ENCODE results near the gene ANO4.
"Not testable (repeated sequence)": the region's sequence is repeated elsewhere in the genome, so short reads cannot be mapped to it uniquely, and the experiment has no call there.

Gene ANO4

DNA sequence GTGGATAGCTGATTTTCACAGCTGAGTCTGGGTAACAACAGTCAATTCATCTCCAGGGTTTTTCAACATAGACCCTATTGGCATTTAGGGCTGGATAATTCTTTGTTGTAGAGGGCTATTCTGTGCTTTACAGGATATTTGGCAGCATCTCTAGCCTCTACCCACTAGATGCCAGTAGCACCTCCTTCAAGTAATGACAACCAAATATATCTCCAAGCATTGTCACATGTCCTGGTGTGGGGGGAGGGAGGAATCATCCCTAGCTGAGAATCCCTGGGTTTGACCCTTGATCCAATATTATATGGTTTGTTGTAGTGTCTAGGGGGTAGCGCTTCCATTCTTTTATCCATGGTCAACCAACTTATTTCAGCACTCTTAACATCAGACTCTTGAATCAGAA lies 157.2 kb downstream of the ANO4 start:
- no peak for DNase-seq (ENCODE audit: low spot score)

DNA sequence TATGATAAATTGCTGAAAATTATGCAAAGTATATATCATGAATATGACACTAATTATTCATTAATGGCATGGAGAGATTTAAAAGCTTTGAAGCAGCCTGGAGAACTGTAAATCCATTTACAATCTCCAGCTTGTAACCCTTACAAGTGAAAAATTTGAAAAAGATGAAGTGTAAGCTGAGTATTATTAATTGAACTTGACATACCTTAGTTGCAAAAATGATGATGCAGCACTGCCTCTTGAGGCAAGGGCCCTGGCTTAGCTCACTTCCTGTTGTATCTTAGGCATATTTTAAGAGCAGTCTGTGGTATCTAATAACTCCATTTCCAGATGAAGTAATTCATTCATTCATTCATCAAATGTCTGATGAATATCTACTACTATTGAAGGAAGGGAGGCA lies 158.6 kb downstream of the ANO4 start:
- DNase-seq (ENCODE audit: low spot score), result peak; percentile 20

DNA sequence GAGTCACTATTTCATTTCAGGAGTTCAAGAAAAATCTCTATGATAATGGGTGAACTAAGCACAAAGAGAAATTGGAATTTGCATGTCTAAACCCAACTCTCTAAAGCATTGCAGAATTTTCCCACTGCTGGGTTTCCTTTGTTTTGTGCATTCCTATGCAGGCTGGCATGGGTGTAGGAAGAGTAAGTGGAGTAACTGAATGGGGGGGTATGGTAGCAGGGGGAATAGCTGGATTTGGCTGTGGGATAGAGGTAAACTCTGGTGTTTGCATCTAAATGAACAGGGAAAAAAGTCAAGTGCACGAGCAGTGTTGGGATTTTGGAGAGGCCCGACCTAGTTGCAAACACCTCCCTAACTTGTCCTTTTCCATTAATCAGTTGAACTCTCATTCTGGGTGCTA lies 159.1 kb downstream of the ANO4 start:
- no peak for DNase-seq (ENCODE audit: low spot score)

DNA sequence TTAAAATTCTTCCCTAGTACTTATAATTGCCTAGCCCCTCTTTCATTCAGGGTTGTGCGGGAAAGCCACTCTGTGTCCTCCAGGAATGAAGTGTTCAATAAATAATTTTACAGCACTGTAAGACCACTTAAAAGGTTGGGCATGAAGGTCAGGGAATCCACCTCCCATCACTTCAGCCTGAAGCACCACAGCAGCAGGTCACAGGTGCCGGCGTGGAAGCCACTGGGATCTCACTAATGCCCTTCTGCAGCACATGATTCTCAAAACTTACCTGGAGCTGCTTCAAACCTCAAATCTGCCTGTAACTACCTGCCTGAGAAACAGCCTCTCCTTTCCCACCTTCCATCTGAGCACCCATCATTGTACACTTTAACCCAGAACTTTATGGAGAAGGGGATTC lies 159.5 kb downstream of the ANO4 start:
- no peak for DNase-seq (ENCODE audit: low spot score)

DNA sequence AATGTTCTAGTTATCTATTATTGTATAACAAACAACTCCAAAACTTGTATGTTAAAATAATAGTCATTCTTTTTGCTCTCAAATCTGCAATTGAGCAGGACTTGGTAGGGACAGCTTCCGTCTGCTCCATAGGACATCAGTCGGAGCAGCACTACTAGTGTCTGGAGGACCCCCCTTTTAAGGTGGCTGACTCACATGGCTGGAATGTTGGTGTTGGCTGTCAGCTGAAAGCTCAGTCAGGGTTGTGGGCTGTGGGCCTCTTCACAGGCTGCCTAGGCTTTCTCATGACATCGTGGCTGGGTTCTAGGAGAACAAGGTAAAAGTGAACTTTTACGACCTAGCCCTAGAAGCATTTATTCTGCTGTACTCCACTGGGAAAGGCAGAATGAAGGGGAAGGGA lies 160.6 kb downstream of the ANO4 start:
- DNase-seq (ENCODE audit: low spot score), result peak; percentile 70

DNA sequence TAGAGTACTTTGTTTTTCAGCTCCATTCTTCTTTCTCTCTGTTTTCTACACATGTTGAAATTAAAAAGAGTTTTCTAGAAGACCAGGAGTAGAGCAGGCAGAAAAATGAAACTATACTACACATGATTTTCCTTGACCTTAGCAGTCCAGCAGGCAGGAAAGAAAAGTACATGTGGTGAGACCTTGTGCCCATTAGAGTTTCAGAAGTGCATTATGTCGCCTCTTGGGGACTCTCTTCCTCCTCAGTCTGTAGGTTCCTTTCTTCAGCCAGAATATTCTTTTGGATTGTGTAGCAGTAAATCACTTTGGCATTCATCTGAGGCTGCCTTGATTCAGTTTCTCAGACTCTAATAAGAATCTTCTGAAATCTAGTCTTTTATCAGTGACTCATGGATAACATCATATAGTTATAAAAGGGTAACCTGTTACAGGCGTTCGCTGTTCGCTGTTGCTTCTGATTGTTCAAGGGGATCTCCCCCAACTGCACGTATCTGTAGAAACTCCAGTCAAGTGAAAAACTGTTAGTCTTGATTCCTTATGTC lies 161.8 kb downstream of the ANO4 start:
- DNase-seq (ENCODE audit: low spot score), result peak; percentile 1

DNA sequence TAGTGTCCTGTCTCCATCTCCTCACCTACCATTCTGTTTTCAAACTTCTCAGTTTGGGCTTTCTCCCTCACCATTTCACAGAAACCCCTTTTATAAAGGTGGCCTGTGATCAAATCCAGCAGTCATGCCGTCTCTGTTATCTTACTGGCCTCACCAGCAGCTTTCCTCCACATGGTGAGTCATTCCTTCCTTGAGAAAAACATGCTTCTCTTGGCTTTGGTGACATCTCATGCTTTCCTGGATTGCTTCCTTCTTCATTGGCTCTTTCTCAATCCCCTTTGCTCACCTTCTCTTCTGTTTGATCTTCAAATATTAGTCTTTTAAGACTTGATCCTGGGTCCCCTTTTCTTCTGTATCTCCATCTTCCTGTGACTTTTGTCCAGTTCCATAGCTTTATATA lies 164.9 kb downstream of the ANO4 start:
- DNase-seq (ENCODE audit: low spot score), result peak; percentile 51

DNA sequence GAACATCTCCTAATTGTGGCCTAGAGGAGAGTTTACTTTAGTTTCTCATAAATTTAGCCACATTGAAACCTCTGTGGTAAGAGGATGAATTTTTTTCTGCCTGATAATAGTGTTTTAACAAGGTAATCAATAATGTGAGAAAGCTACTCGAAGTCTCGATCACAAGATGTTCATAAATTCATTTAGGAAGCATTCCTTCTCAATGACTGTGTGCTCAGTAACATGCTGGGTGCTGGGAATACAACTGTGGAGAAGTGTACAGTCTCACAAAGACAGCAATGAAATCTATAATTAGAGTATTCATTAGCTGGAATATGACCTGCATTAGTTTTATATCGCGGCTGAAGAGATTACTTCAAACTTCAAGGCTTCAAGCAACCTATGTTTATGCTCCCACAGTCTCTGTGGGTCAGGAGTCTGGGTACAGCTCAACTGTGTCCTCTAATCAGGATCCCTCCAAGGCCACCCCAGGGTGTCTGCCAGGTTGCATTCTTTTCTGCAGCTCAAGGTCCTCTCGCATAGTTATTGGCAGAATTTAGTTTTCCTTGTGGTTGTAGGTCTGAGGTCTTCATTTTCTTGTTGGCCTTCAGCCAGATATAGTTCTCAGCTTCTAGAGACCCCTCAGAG lies 167.6 kb downstream of the ANO4 start:
- DNase-seq (ENCODE audit: low spot score), result peak; percentile 3

DNA sequence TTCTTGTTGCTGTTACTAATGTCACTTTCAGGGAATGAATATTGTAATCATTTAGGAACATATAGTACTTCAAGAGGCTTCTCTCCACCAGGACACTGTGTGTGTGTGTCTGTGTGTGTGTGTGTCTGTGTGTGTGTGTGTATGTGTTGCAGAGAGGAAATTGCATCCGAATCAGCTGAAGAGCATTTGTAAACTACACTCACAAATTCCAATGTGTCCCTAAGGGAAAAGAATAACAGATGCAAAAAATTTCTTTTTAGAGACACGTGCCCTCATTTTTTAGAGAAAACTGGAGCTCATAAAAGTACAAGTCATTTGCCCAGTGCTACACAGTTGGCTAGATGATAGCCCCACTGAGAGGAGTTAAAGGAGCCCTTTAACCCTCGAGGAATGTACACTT lies 168.8 kb downstream of the ANO4 start:
- DNase-seq (ENCODE audit: low spot score), result no peak

DNA sequence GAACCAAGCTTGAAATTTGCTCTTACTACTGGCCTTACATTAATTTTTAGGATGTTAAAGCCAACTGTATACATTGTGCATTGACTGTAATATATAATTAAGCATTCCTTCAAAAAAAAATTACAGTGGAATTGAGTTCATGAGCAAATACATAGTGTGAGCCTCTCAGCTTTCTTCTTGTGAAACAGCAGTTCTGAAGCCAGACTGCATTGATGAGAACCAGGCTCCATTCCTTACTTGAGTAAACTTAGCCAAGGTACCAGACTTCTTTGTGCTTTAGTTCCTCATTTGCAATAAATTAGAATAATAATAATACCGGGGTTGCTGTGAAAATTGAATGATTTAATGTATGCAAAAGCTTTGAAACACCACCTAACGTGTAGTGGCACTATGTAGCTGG lies 169.5 kb downstream of the ANO4 start:
- DNase-seq (ENCODE audit: low spot score), result no peak

DNA sequence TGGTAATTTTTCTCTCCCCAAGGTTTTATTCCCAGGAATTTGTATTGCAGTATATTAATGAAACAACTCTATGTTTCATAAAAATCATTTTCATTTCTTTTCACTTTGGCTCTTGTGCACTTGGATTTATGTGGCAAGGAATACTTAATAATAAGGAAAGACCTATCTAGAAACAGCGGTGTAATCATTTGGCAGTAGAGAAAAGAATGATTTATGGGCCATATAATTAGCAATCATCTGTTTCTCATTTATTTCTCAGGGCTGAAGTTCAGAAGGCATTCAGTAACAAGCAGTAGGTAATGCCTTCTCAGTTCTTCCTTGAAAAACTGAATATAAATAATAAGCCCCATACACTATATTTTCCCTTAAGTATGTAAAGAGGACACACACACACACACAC lies 172.6 kb downstream of the ANO4 start:
- DNase-seq (ENCODE audit: low spot score), result no peak

DNA sequence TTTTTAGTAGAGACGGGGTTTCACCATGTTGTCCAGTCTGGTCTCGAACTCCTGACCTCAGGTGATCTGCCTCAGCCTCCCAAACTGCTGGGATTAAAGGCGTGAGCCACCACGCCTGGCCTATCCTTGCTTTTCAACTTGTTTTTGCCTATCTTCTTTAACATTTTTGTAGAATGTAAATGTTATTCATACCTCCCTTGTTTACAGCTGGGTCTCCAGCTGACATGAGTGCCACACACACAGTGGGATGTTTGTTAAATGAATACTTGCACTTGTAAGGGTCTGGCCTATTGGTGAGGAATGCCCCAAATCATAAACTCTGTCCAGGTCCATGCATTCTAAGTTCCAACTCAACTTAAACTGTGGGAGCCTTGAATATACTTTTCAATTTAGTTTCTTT lies 176.3 kb downstream of the ANO4 start:
- no peak for DNase-seq (ENCODE audit: low spot score)

DNA sequence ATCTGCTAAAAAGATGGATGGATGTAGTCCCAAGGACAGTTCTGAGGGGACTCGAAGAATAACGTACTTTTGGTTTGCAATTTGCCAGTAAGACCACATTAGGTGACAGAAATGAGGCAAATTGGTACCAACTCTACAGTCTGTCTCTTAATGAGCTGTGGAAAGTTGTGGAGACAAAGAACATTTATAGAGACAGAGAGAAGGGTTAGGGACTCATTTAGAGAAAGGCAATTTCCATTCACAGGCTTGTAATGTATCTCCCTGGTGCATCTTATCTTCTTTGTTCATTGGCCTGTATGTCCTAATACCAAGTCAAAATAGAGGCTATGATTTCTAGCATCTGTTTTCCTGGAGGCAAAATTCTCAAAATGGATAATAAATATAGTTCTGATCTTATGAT lies 177.5 kb downstream of the ANO4 start:
- DNase-seq (ENCODE audit: low spot score), result no peak

DNA sequence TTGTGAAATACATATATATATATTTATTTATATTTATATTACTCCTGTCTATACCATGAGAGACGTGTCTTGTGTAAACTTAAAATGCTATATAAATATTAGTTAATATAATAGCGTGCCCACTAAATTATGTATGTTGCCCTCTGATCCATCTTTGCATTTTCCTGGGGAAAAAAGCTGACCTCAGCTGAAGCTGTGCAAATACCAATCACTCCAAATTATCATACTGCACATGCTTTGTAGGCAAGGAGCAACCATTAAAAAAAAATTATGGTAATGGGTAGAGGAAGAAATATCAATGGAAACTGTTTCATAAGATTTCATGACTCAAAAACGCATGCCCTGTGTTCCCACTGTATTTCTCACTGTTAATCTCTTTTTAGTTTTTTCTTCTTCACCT lies 179.8 kb downstream of the ANO4 start:
- no peak for DNase-seq (ENCODE audit: low spot score)

DNA sequence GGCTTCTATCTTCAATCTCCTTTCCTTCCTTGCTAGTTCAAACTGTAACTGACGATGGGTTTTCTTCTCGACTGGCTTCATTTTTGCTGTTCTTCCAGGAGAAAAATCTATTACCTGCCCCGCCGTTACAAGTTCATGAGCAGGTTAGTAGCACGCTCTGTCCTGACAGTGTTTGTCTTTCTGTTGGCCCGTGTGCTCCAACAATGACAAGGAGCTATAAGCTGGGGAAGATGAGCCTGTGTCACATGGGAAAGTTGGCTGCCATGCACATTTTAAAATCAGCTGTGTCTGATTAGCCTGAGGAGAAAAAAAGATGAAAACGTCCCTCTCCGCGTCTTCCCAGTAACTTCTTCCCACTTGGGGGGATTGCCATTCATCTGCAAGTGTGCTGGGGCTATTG lies 180.2 kb downstream of the ANO4 start:
- no peak for DNase-seq (ENCODE audit: low spot score)

DNA sequence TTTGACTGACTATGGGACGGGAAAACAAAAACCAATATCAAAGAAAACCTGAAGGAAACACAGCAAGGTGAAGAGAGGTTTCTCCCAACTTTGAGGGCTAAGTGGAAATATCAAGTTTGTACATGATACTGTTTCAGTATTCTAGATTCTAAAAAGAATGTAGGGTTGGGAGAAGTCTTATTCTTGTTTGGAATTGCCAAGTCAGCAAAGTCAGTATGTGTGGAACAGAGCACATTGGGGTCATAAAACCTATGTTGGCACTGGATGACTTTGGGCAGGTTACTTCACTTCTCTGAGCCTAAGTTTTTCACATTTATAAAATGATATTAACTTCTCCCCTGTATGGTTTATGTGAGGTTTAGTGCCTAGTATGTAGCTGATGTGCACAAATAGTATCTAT lies 182.2 kb downstream of the ANO4 start:
- DNase-seq (ENCODE audit: low spot score), result no peak

DNA sequence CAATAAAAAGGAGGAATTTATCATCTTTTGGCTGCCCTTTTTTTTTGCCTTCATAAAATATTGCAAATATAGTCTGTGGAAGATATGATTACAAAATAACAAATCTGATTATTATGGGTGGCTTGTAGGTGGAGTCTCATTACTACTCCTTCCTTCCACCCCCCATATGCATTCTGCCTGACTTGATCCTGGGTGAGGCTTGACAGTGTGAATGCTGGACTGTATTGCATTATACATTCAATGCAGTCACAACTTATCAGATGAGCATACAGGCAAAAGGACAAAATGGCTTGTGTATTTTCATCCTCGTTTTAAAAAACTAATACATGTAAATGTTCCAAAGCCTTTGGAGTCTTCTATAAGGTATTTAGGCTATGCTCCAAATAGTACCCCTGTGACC lies 186.3 kb downstream of the ANO4 start:
- DNase-seq (ENCODE audit: low spot score), result no peak

DNA sequence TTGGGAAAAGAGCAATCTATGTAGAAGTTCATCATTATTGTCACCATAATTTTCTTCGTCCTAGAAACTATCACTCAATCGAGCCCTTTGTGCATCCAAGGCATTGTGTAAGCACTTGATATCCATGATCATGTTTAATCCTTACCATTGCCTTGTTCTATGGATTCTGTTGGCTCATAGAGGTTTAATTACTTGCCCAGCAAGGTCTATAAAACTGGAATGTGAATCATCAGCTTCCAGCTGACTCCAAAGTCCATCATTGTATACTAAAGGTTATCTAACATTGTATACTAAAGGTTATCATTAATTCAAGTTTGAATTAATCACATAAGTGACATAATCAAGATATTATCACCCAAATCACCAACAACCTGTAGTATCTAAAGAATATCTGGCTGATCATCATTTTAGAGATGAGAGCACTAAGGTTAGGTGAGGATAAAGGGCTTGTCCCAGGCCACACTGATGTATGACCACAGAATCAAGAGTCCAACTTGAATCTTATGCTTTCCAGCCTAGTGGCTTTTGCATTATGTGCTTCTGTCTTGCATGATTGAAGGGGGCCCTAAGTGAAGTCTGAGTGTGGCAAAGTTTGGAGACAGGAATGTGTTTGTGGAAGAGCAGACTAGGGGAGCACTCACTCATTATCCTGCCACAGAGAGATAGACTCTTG lies 188.1 kb downstream of the ANO4 start:
- DNase-seq (ENCODE audit: low spot score), result no peak

DNA sequence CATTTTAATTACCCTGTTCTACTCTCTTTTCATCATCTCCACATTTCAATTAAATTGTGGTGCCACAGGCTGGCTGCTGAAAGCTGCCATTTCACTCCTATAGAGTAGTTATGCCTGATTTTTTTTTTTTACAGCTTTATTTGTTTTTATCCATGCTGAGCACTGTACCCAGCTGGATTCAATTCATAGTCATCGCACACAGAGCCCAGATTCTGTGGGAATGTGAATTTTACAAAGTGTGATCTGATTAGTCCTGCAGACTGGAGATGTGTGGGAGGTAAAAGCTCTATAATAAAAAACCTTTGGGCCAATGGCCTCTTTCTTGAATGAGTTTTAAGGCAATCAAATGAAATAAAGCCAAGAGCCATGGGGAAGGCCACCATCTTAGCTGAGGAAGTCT lies 190.2 kb downstream of the ANO4 start:
- no peak for DNase-seq (ENCODE audit: low spot score)

DNA sequence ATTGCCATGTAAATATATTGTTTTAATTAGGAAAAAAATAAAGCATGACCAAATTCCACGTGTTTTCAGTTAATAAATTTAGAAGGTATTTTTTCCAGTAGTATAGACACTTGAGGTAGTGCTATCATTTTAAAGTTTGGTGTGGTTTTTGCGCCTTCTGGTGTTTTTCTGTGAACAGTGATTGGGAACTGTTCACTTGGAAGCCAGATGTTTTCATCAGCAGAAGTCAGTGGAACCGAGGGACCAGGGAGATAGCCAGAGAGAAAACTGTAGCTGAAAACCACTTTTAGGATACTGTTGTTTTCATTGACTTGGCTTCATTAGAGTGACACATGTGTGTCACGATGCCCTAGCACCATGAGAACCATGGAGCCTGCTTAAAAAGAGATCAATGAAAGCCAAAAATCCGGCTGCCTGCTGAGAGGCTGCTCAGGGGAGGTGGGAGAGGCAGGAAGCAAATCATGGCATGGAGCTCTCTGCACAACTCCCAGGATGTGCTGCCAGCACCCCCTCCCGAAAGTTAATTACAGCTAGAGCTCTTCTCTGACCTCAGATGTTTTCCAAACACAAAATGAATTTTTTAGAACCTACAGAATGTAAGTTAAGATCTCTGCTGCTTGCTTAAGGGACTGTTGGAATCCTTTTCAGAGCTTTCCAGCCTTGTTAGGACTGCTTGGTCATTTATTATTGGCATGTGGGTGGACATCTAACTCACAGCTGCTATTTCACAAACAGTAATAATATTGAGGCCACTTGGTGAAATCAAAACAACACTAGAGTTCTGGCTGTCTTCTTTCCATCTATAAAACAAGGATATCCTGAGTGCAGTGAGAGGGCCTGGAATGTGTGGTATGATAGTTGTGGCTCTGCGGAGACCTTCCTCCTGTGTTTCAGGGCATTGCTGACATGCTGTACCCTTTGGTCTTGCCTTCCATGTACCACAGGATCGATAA lies 192.3 kb downstream of the ANO4 start:
- DNase-seq (ENCODE audit: low spot score), result no peak

DNA sequence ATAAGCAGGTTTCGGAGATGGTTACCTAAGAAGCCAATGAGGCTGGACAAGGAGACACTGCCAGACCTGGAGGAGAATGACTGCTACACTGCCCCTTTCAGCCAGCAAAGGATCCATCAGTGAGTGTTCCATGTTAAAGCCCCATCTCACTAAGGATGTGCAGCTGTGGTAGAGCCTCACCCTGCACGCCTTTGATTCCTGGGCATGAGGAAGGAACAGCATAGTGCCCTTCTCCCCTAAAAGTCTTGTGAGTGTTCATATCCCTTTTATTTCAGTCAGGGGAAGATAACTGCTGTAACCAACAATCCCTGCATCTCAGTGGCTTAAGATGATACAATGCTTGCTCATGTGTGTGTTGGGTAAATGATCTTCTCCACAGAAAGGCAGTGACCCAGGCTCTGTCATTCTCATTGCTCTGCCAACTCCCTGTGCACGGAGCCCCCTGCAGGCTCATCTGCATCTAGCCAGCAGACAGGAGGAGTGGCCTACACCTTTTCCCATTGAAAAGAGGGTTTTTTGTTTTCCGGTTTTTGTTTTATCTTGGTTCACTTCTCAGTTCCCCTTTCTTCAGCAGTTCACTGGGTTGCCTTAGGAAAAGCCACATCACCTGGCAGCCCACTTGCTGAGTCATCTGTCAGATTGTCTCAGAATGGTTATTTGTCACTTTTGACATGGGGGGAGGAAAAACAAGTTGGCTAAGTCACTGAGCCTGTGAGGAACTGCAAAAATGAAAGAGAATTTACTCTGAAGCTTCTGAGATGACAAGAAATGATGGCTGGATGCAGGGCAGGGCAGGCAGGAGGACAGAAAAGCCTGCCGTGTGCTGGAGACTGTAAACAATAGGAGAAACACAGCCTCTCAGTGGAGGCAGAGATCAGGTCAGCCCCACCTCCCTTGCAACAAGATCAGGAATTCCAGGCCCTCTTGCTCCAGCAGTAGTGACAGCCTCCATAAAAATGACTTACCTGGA lies 193.3 kb downstream of the ANO4 start:
- DNase-seq (ENCODE audit: low spot score), result peak; percentile 88

DNA sequence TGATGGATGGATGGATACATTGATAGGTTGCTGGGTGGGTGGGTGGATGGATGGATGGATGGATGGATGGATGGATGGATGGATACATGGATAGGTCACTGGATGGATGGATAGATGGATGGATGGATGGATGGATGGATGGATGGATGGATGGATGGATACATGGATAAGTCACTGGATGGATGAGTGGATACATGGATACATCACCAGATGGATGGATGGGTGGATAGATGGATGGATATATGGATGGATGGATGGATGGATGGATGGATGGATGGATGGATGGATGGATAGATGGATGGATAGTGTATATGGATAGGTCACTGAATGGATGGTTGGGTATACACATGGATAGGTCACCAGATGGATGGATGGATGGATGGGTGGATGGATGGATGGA lies 194.9 kb downstream of the ANO4 start:
- not testable (repeated sequence) for DNase-seq (ENCODE audit: low spot score)

Data from kidney tubule cell (primary cell).